Stimulated activated CD4-positive, alpha-beta T cell treated with anti-CD3 and anti-CD28 coated beads, TNF-alpha, amount 100 ng/mL, for 1 hour (primary cell): ENCODE data around the gene NR2C2.

ENCODE experiments used
- DNase-seq, 3 donors: peaks; one replicate each; pipeline ENCODE4 v3.0.0-alpha.2; 2020; ENCODE audit warnings: low read depth in 3 of 3, low spot score in 1 of 3

NR2C2 gene

DNA sequence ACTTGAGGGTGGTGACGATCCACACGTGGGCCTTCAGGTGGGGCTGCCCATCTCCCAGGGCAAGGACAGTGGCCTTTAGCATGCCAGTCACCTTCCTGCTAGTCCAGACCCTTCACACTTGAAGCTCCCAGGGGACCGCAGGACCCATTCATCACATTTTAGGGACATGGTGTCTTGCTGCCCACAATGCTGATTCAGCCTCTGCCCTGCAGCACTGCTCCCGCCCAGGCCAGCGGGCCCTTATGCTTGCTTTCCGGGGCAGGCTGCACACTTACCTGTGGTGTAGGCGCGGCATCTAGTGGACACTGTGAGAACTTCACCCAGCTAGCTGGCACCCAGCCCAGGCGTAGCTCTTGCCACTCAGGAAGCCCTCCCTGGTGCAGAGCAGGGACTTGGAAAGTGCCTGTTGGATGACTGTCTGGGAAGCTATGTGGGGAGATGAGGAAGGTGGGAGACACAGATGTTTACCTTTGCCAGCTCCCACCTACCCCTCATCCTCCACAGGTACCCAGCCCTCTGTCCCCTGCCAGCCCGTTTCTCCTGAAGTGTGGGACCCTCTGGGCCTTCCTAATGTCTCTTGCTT, 26.3 kb upstream of the NR2C2 start:
- DNase-seq: peak; percentile 51 to 77 (median 71)

DNA sequence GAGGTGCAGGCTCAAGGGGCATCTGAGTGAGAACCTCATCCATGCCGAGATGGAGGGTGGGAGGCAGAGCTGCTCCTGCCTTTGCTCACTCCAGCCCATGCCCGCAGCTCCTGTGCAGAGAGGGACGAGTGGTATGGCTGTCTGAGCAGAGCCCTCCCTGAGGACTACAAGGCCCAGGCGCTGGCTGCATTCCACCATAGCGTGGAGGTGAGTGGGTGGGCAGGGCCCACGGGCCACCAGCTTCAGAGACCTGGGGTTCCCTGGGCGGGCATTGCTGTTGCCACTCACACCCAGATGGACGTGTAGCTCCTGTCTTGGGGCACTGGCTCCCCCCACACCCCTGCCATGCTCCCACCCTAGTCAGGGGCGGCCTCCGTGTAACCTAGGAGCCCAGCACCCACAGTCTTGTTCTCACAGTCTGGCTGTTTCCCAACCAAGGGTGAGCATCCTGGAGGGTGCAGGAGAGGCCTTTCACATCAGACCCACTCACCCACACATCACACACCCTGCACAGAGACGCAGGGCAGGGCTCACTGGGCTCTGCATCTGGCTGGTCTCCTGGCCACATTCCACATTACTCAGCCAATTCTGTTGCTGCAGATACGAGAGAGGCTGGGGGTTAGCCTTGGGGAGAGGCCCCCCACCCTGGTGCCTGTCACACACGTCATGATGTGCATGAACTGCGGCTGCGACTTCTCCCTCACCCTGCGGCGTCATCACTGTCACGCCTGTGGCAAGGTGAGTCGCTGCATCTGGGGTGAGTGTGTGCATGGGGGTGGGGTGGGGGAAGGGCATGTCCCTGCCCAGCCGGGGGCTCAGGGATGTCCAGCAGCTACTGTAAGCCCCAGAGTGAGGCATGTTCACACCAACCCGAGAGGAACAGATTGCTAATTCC, 25.3 kb upstream of the NR2C2 start:
- DNase-seq: no peak

DNA sequence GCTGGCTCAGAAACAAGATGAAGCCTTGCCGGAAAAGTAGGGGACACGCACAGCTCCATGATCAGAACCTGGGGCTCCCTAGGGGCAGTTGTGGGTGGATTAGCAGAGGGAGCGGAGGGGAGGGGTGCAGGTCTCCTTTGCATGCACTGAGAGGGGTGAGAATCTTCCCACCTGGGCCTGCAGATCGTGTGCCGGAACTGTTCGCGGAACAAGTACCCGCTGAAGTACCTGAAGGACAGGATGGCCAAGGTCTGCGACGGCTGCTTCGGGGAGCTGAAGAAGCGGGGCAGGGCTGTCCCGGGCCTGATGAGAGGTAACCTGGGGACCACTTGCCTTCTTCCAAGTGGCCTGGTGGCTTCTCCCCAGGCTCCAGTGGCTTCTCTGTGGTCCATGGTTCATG, 24.5 kb upstream of the NR2C2 start:
- no peak for DNase-seq

DNA sequence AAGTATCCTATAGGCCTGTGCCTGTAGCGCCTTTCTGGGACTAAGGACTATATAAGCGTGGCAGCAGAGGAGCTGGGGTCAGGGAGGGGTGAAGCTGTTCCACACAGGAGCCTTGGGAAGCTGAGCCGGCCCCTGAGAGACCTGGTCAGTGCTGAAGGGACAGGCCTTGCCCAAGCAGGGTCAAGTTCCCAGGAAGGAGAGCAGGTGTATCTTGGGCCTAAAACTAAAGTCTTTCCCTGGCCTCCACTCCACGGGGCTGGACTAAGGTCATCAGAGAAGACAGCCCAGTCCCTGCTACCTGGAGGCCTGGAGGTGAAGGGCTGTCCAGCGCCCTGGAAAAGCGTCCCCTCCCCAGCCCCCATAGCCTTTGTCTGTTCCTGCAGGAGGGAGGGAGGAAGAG, 23.9 kb upstream of the NR2C2 start:
- no peak for DNase-seq

DNA sequence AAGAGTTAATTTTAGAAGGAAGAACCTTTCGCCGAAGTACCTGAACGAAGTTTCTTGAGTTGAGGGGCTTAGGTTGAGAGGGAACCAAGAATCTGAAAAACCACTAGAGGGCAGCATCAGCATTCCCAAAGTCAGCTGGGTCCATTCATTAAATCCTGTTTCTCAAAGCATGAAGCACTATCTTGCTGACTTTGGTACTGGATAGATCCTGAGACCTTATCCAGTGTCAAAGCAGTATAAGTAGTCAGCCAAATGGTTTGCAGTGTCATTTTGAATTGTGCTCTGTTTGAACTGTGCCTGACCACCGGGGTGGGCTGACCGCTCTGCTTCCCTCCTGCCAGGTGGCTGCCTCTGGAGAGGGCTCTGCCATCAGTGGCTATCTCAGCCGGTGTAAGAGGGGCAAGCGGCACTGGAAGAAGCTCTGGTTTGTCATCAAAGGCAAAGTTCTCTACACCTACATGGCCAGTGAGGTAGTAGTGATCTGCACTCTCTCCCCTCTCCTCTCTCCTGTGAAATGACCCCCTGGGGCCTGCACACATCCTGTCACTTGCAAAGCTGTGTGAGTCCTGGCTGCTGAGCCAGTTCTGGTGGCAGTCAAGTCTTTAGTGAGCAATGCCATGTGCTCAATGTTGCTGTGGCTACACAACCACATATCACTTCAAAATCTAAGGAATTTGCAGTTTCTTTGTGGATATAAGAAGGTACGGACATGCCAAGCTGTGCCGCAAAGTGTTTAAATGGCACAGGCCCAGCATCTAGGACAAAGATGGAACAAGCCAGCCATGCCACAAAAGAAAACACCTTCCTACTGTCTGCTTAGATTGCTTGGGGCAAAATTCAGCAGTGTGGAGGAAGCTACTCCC, 21.4 kb upstream of the NR2C2 start:
- no peak for DNase-seq

DNA sequence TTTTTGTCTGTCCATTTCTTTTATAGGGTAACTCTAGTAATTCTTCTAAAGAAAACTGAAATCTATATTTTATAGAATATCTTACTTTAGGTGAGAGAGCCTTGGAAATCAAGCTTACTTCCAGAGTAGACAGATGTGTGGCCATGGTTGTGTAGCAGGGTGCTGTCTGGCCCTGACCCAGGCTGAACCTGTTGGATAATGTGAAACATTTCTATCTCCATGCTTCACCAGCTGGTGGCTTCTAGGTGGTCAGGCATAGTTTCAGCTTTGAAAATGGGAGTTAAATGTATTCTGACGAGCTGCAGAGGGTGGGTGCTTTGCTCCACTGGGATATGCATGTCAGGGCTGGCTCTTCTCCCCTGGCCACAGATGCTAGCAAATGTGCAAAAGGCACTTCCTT, 20.8 kb upstream of the NR2C2 start:
- DNase-seq: no peak

DNA sequence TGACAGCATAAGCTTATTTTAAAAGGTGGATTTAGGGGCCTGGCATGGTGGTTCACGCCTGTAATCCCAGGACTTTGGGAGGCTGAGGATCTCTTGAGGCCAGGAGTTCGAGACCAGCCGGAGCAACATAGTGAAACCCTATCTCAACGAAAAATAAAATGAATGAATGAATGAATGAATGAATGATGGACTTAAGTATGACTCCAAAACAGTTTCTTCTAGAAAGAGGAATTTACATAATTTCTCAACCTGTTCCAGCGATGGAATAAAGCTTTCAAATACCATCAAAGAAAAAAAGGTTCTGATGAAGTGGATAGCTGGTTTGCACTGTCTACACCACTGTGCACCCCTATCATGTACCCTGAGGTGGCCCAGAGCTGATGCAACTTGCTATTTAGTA, 20.1 kb upstream of the NR2C2 start:
- no peak for DNase-seq

DNA sequence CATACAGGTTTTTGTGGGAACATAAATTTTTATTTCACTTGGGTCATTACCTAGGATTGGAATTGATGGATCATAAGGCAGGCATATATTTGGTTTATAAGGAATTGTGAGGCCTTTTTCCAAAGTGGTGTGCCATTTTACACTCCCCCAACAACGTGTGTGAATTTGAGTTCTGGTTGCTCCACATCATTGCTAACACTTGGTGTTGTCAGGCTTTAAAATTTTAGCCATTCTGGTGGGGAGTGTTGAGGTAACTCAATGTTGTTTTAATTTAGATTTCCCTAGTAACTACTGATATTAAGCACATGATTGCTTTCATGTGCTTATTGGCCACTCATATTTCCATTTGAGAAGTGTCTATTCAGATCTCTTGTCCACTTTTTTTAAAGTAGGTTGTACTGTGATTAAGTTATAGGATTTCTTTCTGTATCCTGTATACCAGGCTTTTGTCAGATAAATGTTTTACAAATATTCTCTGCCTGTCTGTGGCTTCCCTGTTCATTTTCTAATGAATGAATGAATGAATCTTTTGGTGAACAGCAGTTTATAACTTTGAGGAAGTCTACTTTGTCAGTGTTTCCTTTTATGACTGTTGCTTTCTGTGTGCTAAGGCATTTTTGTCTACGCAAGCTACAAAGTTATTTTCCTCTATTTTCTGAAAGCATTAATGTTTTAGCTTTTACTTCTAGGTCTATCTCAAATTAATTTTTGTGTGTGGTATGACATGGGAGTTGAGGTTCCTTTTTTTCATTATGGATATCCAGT, 17.9 kb upstream of the NR2C2 start:
- DNase-seq: no peak

DNA sequence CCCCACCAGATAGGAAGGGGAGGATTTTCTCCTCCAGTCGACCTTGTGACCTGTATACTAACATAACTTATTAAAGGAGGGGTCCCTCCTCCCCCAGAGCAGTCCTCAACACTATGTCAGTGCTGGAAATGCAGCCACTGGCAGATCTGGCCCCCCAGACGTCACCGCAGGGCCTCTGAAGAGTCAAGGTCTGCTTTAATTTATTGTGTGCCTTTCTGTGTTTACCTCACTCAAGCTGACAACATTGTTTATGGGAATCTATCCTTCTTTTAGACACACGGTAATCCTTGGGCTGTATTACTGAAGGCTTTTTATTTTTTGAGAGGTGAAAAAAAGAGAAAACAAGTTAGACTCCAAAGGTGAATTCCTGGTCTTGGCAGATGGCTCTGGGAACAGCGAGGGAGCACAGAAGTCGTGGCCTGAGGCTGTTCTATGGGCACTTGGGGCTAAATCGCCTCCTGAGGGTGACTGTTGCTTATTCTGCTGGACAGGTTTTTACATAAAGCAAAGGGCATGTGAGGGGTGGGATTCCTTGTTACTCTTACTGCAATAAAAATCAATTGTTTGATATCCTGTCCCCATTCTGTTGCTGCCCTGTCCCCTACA, 13.5 kb upstream of the NR2C2 start:
- DNase-seq: no peak

DNA sequence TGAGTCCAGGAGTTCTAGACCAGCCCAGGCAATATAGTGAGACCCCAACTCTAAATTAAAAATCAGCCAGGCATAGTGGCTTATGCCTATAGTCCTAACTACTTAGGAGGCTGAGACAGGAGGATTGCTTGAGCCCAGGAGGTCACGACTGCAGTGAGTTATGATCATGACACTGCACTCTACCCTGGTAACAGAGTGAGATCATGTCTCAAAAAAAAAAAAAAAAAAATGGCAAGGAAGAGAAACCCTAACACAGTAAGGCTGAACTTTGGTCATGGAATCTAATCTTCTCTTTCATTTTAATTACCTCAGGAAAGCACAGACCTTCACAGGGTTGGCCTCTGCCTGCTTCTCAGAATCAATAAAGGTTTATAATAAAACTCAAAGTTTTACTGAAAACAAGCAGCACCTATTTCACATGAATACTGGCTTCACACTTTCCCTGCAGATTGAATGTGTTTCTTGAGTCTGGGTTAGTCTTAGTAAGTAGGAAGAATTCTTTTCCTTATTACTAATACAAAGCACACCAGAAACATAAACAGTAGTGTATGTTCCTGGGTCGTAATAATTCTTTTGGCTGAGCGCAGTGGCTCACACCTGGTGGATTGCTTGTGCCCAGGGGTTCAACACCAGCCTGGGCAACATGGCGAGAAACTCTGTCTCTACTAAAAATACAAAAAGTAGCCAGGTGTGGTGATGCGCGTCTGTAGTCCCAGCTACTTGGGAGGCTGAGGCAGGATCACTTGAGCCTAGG, 11.6 kb upstream of the NR2C2 start:
- no peak for DNase-seq

DNA sequence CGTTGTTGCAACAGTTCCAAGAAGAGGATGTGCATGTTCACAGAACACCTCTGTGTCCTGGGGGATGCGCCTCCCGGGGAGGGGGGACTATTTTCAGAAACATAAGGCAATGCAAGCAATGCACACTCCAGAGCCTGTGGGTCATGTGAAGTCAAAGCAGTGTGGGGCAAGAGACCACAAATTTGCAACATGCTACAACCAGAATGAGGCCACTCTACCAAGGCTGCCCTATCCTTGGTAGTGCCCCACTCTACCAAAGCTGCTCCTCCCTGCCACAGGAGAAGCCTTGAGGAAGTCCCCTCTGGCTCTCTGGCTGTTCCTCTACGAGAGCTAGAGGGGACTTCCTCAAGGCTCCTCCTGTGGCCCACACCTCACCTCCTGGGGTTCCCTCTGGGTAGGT, 8.4 kb upstream of the NR2C2 start:
- no peak for DNase-seq

DNA sequence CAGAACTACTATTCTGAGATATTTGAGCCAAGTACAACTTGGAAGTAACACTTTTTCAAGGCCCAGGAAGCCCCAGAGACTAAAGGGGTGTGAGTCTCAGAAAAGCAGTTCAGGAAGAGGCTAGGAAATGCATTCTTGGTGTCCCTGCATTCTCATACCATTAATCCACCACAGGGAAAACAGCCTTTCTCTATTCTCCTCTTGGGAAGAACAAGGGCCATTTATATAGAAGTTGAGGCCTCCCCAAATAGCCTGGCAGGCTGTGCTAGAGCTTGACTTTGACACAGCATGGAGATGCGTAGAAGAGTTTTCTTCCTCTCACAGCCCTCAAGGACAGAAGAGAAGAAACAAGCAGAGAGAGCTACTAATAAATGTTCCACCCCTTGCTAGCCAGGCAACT, 5.5 kb upstream of the NR2C2 start:
- DNase-seq: no peak

DNA sequence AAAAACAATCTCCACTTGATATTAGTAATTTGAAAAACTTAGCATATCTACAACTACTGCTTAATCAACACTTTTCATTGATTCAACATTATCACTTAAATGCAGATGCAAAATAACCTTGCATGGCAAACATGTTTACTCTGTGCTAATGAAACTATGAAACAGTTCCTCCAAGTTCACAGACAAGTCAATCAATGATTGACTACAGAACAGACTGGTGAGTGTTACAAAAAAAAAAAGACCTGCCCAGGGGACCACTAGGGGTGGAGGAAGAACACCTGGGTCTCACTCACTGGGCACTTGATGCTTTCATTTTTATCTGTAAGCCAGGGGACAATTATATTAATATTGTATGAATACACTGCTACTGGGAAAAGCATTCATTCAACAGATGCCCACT, 4.3 kb upstream of the NR2C2 start:
- no peak for DNase-seq

DNA sequence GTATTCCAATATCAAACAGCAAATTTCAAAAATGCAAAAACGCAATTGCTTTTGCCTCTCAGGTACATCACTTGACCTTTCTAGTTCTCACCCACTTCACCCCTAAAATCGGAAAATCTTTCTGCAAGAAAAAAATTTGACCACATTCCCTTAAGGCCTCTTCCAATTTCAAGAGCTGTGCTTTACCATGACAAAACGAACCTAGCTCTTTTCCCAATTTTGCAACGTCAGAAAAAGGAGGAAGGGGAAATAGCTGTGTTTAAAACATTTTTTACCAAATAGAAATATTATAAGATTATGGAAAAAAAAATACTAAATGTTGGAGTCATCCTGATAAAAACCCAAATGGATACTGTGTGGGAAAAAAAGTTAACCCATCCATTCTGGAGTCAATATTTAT, 1.1 kb upstream of the NR2C2 start:
- no peak for DNase-seq

DNA sequence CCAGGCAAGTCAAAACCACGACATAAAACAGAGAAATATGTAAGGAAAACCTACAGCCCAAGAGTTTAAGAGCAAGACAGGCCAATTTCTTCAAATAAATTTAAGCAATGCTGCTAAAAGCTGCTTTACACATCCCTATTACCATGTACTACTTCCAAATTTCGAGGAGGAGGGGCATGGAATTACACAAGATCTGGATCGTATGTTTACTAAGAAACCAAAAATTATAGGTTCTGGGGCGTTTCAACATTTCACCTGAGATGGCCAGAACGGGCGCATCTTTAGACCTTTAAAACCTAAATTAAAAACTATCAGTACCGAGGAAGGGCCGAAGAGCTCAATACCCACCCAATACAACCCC, 664 bp upstream of the NR2C2 start:
- DNase-seq: no peak

DNA sequence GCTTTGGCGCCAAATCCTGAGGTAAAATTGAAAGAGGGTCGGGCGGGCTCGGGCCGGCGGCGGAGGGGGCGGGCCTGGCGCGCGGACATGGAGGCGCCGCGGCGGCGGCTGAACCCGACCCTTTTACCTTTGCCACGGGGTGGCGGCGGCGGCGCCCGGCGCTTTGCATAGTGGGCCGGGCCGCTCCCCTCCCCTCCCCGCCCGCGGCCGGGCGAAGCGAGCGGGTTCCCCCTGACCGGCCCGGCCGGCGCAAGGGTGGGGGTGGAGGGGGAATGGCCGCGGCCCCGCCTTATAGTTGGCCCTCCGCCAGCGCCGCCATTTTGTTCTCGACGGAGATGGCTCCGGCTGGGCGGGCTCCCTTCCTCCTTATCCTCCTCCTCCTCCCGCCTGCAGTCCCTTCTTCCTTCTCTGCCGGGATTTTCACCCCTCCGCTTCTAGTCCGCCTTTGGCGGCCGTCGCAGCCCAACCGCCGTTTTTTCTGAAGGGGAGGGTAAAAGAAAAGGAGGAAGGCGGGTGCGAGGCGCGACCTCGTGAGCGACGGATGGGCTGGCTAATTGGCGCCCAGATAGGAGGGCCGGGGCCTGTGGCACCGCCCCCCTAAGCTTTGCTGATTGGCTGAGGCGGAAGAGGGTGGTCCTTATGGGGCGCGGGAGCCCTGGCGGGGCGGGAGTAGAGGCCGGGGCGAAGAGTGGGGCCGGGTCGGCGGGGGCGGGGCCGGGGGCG, 664 bp downstream of the NR2C2 start:
- peak; percentile 88 to 91 (median 90) for DNase-seq

DNA sequence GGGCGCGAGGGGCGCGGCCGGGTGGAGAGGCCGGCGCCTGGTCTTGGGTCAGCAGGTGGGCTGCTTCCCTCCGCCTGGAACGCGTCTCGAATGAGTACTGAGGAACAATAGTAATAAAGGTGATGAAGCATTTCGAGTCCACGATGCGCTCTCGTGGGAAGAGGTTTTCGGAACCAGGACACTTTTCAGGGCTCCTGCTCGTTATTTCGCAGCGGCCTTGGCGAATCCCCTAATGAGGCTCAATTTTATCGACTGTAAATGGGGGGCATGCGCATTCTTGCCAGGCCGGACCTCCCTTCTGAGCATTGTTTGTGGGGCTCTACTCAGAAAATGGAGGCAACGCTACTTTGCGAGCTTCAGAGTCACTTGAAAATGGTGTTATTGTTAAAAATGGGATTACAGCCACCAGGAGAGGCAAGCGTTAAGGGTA, 1.2 kb downstream of the NR2C2 start:
- no peak for DNase-seq

DNA sequence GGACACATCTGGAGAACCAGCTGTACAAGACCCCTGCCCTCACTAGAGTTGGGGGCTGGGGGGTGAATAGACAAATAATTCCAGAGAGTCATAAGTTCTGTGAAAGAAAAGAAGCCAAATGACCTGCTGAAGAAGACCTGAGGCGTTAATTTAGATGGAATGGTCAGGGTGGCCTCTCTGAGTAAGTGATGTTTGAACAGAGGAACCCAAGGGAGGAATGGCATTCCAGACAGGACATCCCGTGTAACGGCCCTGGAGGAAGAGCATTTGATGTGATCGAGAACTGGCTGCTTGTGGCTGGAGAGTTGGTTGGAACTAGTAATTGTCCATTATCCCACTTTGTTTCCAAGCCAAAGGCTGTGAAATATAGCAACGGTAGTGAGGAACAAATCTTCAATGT, 1.7 kb downstream of the NR2C2 start:
- no peak for DNase-seq

DNA sequence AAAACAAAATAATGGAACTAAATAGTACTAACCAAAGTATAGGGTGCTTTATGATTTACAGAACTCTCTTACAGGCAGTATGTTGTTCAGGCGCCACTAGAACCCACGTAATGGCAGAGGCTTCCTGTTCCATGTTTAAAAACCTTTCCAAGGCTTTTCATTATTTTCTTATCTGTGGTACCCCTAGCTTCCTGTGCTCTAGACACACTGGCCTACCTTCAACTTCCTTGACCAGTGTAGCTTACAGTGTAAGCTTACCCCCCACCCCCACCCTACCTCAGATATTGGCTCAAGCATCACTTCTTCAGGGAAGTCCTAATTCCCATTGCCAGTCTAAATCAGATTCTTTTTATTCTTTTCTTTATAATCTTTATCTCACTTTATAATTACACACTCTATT, 2.9 kb downstream of the NR2C2 start:
- no peak for DNase-seq
